HG03097 (cell line): ENCODE results near the gene RHBDF1.
A peak's percentile ranks its signal among the peaks of the same experiment; 100 is the strongest.

Experiments
- ATAC-seq: cut with Tn5 transposase; IDR thresholded peaks from one replicate; pipeline ENCODE4 v1.9.1; 2021; ENCODE audit not compliant: unreplicated experiment, low FRiP score

Gene RHBDF1

GRCh38 chr16:72561-73548 is at the start of gene RHBDF1:
RHBDF1 (minus strand) TSS chr16:72631; CDS start chr16:65015, 7,616 bp downstream.
- ATAC-seq = no peak

DNA sequence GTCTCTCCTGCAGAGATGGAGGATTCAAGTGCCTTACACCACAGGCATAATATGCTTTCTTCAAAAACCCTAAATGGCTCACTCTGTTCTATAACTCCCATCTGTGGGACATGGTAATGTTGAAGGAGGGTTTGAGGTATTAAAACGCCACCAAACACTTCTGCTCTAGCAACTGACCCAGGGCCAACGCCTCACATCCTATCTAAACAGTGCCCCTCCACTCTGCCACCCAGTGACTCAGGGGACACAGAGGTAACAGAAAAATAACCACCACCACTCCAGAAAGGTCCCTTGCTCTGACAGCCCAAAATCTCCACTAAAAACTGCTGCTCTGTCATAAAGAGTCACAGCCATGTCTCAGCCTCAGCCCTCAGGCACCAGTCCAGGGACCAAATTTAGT is 48.3 kb upstream of the RHBDF1 start:
- ATAC-seq = no peak

- ATAC-seq = no peak
Measured at GRCh38 chr16:119835-120491, 47.5 kb upstream of the RHBDF1 start.

DNA sequence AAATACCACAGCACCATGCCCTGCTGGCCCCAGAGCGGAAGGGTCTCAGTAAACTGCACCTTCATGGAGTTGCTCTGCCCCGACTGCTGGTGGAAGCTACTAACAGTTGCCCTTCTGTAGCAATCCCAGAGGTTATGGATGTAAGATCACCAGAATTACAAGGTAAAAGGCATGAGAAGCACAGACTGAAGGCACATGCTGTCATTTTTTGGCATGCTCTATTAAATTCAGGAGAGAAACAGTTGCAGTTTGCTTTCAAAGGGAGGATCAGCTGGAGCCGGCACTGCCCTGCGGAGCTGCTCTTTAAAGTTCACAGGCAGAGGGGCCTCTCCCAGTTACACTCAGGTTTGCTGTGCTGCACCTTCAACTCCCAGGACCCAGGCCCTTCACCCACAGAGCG is 46.9 kb upstream of the RHBDF1 start:
- no peak for ATAC-seq

GRCh38 chr16:118857-119256 is 46.4 kb upstream of the RHBDF1 start:
- ATAC-seq = no peak

- ATAC-seq = no peak
Measured at GRCh38 chr16:117379-118365, 45.2 kb upstream of the RHBDF1 start.

DNA sequence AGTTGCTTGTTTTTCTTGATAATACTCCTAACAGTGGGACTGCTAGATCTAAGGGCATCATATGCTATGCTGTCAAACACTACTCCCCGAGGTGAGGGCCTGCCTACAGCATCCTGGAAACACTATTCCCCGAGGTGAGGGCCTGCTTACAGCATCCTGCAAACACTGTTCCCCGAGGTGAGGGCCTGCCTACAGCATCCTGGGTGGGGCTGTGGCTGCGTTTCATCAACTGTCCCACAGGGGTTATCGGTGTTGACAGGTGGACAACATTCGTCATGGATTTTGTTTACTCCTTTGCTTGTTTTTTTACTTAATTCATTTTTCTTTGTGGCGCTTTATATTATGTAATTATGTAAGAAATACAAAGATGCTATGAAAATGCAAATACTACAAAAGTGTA is 43.6 kb upstream of the RHBDF1 start:
- no peak for ATAC-seq

- no peak for ATAC-seq
Measured at GRCh38 chr16:114327-114726, 41.9 kb upstream of the RHBDF1 start.

- ATAC-seq = no peak
Measured at GRCh38 chr16:112153-112840, 39.9 kb upstream of the RHBDF1 start.

- no peak for ATAC-seq
Measured at GRCh38 chr16:106623-107324, 34.3 kb upstream of the RHBDF1 start.

GRCh38 chr16:105521-105920 is 33.1 kb upstream of the RHBDF1 start:
- no peak for ATAC-seq

- ATAC-seq = no peak
Measured at GRCh38 chr16:104928-105327, 32.5 kb upstream of the RHBDF1 start.

DNA sequence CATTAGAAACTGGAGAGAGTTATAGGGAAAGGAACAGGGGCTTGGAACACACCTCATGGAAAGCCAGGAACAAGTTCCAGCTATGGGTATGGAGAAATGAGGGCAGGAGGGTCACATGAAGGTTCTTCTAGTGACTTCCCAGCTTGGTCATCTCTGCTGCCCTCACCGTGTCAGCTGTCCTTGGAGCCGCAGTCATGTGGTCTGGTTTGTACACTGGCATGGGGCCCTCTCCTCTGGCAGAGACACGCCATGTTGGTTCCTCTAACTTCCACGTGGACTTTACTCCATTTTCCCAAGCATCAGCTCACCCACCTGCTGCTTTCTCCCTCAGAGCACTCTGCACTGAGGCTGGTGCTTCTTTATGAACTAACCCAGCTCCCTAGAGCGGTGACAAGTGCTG is 31.9 kb upstream of the RHBDF1 start:
- ATAC-seq = no peak

DNA sequence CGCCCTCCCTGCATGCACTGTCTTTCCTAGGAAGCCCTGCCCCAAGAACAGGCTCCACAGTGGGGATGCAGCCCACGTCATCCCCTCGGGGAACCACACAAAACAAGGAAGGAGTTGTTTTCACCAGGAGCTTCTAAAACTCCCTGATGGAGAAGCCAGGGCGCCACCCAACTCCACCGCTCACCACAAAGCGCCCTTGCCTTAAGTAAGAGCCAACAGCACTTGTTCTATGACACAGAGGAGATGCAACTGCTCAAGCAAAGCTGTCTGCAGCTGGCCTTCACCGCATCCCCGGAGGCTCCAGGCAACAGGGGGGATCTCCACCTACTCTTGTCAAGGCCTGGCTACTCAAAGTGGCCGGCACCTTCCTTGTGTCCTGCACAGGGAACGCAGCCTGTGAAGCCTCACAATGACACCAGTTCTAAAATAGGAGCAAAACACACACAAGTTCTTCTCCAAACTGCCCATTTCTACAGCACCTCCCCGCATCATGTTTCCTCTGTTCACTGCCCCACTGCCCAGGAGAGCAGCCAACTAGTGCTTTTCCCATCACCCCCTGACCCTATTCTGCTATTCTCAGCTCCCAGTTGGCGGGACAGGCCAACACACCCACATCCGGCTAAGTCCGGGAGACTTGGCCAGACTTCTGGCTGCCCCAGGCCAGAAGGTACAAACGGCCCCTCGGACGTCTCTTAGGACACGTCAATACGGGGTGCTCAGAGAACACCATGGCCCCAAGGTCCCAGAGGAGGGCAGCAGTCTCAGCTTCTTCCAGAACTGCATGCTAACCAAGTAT is 29.8 kb upstream of the RHBDF1 start:
- ATAC-seq = no peak

GRCh38 chr16:101586-101985 is 29.2 kb upstream of the RHBDF1 start:
- ATAC-seq = no peak

DNA sequence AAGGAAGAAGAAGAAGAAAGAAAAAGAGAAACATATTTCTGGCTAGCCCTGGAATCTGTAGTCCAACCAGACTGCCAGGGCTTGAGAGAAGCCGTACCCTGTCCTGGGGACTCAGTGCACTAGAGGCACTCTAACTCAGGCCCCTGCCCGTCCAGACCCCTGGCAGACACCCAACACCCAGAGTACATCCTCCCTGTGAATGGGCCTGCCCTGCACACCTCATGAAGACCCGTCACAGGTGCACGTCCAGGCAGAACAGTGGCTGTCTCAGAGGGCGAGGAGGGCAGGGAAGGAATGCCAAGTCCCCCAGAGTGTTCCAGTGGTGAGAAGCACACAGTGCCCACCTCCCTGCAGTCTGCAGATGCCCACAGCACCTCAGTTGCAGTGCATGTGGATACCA is 28.6 kb upstream of the RHBDF1 start:
- ATAC-seq = no peak

DNA sequence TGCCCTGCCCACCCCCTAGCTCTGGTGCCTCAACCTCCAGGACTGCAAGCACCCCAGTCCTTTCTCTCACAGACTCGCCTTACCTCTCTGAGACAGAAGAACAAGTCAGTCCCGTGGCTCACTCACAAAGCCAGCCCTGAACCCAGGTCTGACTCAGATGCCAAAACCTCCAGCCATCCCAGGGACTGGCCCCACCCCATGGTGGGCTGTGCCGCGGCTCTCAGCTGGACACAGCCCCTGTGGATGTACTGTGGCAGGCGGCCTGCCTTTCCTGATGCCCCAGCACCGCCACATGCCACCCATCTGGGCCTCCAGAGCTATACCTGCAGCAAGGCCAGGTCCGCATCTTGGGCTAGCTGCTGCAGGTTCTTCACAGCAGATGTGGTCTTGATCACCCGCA is 25.4 kb upstream of the RHBDF1 start:
- ATAC-seq = no peak

GRCh38 chr16:96935-97381 is 24.5 kb upstream of the RHBDF1 start:
- ATAC-seq = peak; percentile 54

- ATAC-seq = no peak
Measured at GRCh38 chr16:94918-95265, 22.5 kb upstream of the RHBDF1 start.
